BJ (cell line): Measurements from ENCODE around the gene LTB4R. TPM values are rescaled to one million over a fixed set of nuclear protein-coding genes. Genes with fewer than 3 reads are reported as not detected.

Source experiments
- CTCF ChIA-PET: fragments of 350-600 bp; formaldehyde crosslinking; extraction: SDS; loops from one replicate; lab custom pipeline; 2021; ENCODE audit warnings: antibody characterized with exemption, inconsistent platforms; lab: Yijun Ruan, JAX
- POLR2A ChIA-PET: fragments of 300-600 bp; sonication (Branson Sonifier 250); formaldehyde crosslinking; extraction: SDS; loops from one replicate; lab custom pipeline; 2021; ENCODE audit warnings: antibody characterized with exemption; lab: Charles Lee
- DNase-seq: peaks from one replicate; pipeline ENCODE4 v3.0.0-alpha.2; 2011; ENCODE audit warnings: low read depth
- H3K27me3 ChIP-seq: 2 replicates; pipeline ENCODE4 v1.6.0; 2011; ENCODE audit warnings: low read length; ENCODE audit not compliant: control insufficient read depth, insufficient read depth
- H3K36me3 ChIP-seq: 2 replicates; pipeline ENCODE4 v1.5.1; 2011; ENCODE audit warnings: low read length; ENCODE audit not compliant: control insufficient read depth, insufficient read depth
- H3K4me3 ChIP-seq: 2 replicates; pipeline ENCODE4 v1.5.1; 2011; ENCODE audit warnings: low read depth, mild to moderate bottlenecking, control low read depth, low read length
- polyA plus RNA-seq: library from polyadenylated mRNA; depleted of rRNA; stranded (reverse); fragments of >200 nt; gene quantifications from 2 replicates; pipeline ENCODE4 v1.2.3, GENCODE V29; 2011
- TF ChIP-seq, protein P1 (sequence below): IDR thresholded peaks from 2 replicates; pipeline ENCODE4 v1.5.1; 2011; ENCODE audit warnings: low read depth, mild to moderate bottlenecking, control low read depth, inconsistent platforms, low read length, moderate library complexity; ENCODE audit not compliant: insufficient read depth

Gene LTB4R
- polyA plus RNA-seq, 1 experiment: 2.6 TPM

DNA sequence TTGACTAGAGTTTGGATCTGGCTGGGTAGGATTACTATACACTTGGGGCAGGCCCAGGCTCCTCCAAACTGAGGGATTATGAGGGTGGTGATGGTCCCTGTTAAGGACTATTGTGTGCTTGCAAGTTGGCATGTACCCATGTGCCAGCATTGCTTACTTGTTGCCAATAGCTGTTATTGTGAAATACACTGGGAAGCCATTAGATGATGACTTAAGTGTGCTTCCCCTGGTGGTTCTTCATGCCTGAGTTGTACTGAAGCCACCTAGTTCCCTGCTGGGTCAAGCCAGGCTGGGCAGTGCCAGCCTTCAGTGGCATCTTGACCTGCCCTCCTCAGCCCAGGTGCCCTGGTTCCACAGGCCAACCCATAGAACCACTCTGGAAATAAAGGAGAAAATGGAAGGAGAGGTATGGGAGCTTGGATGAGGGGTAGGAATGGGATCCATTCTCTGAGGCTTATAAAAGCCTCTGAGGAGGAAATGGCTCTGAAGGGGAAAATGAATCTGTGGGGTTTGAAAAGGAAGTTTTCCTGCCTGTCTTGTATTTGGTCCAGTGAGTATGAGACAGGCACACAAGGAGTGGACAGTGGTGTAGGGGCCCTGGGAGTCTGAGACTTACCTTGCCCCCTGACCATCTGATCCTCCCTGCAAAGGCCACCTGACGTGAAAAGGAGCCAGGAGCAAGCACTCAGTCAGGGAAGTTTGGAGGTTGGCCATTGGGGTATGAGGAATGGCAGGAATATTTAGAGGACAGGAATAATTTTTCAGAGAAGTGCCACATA is 724 bp downstream of the LTB4R start:
- TF ChIP-seq, protein P1, sequence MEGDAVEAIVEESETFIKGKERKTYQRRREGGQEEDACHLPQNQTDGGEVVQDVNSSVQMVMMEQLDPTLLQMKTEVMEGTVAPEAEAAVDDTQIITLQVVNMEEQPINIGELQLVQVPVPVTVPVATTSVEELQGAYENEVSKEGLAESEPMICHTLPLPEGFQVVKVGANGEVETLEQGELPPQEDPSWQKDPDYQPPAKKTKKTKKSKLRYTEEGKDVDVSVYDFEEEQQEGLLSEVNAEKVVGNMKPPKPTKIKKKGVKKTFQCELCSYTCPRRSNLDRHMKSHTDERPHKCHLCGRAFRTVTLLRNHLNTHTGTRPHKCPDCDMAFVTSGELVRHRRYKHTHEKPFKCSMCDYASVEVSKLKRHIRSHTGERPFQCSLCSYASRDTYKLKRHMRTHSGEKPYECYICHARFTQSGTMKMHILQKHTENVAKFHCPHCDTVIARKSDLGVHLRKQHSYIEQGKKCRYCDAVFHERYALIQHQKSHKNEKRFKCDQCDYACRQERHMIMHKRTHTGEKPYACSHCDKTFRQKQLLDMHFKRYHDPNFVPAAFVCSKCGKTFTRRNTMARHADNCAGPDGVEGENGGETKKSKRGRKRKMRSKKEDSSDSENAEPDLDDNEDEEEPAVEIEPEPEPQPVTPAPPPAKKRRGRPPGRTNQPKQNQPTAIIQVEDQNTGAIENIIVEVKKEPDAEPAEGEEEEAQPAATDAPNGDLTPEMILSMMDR: no peak
- Histone ChIP-seq H3K36me3 (peaks cover 1% of the 10 kb centered on the region; the same call in 1 of the 2 replicates), H3K4me3 (no peak overlapping the region), H3K27me3 (no peaks in the 10 kb centered on the region)
- no peak for DNase-seq
- ChIA-PET CTCF (interaction anchor here (0.8 to 8.0 kb wide), 7 partner anchors 11 to 130 kb away, joined by 4 to 107 read pairs (median 44); partner anchors contain the start of genes DHRS1, NOP9 and TINF2), POLR2A (interaction anchor here (1.0 kb wide), 1 partner anchor 70 kb away, joined by 3 read pairs; the partner anchor contains the start of gene TINF2)

DNA sequence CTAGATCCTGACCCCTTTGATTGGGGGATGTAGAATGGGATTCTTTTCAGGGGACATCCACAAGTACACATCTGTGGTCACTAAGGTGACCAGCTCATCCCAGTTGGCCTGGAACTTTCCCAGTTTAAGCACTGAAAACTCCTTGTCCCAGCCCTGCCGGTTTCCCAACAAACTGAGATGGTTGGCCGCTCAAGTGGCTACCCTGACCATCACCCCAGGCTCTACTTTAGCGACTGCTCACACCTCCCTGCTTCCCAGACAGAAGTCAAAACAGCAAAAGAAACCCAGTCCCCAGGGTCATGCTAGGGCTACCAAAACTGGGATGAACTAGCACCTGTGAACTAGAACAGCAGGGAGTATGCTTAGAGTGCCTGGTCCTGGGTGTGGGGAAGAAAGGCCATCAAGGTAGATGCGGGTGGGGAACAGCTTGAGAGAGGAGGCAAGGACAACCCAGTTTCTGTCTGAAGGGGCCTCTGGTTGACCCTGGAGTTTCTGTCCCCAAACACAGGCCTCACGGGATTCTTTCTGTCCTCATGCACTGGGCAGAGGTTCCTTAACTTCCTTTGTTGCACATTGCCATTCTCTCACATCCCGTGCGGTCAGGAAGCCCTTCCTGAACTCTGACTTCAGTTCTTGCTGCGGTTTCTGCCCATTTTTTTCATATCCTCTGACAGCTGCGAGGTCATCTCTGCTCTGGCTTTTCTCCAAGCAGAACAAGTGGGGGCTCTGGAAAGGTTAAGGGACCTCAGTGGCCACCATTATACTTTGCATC is 1.6 kb downstream of the LTB4R start:
- ChIA-PET CTCF (interaction anchor here (0.8 to 8.0 kb wide), 8 partner anchors 10 to 121 kb away, joined by 3 to 107 read pairs (median 5); partner anchors contain the start of genes DHRS1, NOP9 and TINF2), POLR2A (no interaction called here)
- no peak for DNase-seq
- peaks cover 1% of the 10 kb centered on the region; the same call in 1 of the 2 replicates for H3K36me3 ChIP-seq
- H3K27me3 ChIP-seq: no peaks in the 10 kb centered on the region
- TF ChIP-seq, protein P1: no peak
- H3K4me3 ChIP-seq: no peak overlapping the region

DNA sequence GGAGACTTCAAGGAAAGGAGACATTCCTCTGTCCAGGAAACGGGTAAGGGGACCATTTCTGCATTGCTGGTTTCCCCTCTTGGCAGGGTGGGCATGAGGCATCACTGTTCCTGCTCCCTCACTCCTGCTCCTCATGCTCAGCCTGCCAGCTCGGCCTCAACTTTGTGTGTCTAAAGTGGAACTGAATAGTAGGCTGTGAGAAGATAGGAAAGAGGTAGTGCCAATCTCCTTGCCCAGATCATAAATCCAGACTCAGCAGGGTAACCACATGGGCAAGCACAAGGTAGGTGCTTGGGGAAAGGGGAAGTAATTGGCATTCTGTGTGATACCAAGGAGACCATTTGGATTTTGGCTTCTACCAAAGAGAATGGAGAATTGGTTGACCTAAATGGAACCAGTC is 2.6 kb downstream of the LTB4R start:
- CTCF ChIA-PET: interaction anchor here (0.8 to 8.0 kb wide), 6 partner anchors 9 to 71 kb away, joined by 3 to 44 read pairs (median 4); partner anchors contain the start of gene TINF2
- Histone ChIP-seq H3K36me3 (no peaks in the 10 kb centered on the region), H3K4me3 (no peak overlapping the region), H3K27me3 (no peaks in the 10 kb centered on the region)
- no peak for DNase-seq
- TF ChIP-seq, protein P1: no peak
- POLR2A ChIA-PET: no interaction called here

DNA sequence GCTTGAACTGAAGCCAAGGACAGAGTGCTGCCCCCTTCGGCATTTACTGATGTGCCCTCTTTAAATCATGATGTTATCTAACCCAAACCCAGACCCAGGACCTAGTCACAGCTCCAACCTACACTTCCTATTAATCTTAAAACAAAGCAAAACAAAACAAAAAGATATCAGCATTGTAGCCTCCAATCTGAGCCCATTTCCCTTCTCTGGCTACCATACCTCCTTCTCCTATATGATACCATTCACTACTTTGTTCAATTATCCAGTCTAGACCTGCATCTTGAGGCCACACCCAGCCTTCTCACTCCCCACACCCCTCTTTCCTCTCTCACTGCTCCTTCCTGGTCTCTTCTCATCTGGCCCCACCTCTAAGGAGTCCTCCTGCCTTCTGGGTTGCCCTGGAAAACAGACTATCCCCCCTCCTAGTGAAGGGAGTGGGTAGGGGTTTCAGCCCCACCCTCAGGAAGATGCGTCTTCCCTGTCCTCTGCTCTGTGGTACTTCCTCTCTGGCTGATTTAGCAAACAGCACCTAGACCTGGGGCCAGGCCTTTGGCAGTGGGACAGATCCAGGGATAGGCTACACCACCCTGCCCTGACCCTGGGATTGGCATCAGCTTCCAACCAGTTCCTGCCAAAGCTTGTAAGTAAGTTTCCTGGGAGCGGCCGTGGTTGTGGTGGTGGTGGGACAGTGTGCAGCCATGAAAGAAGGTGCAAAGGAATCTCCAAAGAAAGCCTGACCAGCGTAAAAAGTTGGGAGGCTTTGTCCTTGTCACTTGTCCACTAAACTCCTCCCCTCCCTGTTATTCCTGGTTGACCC is 3.3 kb downstream of the LTB4R start:
- DNase-seq: no peak
- TF ChIP-seq, protein P1: no peak
- CTCF ChIA-PET: interaction anchor here (1.0 to 8.0 kb wide), 4 partner anchors 8 to 72 kb away, joined by 3 to 44 read pairs (median 5); partner anchors contain the start of gene TINF2
- no peaks in the 10 kb centered on the region; the same call in 1 of the 2 replicates for H3K27me3 ChIP-seq
- POLR2A ChIA-PET: no interaction called here
- H3K4me3 ChIP-seq: no peak overlapping the region
- no peaks in the 10 kb centered on the region for H3K36me3 ChIP-seq
